ENCODE data around the gene NUP43.
"Not testable (repeated sequence)": the region's sequence is repeated elsewhere in the genome, so short reads cannot be mapped to it uniquely, and the experiment has no call there.

- not testable (repeated sequence) for TF ChIP-seq TAF1 (IDR thresholded peaks at IDR 0.05; ENCODE audit: borderline replicate concordance, low read depth, low read length); POLR2A (IDR thresholded peaks at IDR 0.05; ENCODE audit: low read depth, low read length); POLR2AphosphoS5 (IDR thresholded peaks at IDR 0.05; ENCODE audit: low read depth, low read length)
These were observed 1.1 kb downstream of the NUP43 start for GRCh38 chr6:149745252-149745651.

Data from GM12892 (cell line).